ENCODE data around the gene EPB41L1.

Gene EPB41L1

DNA sequence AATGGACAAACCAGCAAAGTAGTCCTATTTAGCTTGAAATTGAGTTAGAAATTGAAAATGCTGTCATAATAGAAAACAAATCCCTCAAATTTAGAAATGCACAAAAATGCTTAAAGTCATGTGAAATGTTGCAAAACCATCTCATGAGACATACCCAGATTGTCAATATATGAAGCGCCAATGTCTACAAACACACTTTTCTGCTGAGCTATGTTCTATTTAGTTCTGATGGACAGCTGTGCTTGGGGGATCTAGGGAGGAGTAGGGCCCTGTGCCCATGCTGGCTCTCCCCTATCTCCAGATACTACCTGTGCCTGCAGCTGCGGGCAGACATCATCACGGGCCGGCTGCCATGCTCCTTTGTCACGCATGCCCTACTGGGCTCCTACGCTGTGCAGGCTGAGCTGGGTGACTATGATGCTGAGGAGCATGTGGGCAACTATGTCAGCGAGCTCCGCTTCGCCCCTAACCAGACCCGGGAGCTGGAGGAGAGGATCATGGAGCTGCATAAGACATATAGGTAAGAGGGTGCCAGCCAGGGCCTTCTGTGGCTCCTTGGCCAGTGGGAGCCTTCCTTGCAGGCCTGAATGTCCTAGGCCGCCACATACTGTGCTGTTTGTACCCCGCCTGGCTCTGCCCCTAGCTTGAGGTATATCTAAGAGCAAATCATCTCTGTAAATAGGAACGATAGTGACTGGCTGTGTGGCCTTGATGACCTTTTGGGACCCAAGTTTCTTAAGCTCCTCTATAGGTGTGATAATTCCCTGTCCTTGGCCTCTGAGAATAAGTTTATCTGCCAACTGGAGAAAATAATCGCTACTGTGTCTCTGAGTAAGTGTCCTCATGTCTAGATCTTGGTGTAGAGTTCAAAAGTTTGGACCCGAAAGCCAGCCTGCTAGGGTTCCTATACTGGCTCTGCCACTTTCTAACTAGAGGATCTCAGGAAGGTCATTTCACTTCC lies 30.6 kb downstream of the EPB41L1 start:
- TF ChIP-seq POLR2AphosphoS5 (IDR thresholded peaks at IDR 0.05; ENCODE audit: low read depth) (no peak), GABPA (IDR thresholded peaks at IDR 0.05; ENCODE audit: low read depth) (no peak), SPI1 (IDR thresholded peaks at IDR 0.05; ENCODE audit: borderline replicate concordance, low read depth) (no peak)
- TF ChIP-seq, protein P1, sequence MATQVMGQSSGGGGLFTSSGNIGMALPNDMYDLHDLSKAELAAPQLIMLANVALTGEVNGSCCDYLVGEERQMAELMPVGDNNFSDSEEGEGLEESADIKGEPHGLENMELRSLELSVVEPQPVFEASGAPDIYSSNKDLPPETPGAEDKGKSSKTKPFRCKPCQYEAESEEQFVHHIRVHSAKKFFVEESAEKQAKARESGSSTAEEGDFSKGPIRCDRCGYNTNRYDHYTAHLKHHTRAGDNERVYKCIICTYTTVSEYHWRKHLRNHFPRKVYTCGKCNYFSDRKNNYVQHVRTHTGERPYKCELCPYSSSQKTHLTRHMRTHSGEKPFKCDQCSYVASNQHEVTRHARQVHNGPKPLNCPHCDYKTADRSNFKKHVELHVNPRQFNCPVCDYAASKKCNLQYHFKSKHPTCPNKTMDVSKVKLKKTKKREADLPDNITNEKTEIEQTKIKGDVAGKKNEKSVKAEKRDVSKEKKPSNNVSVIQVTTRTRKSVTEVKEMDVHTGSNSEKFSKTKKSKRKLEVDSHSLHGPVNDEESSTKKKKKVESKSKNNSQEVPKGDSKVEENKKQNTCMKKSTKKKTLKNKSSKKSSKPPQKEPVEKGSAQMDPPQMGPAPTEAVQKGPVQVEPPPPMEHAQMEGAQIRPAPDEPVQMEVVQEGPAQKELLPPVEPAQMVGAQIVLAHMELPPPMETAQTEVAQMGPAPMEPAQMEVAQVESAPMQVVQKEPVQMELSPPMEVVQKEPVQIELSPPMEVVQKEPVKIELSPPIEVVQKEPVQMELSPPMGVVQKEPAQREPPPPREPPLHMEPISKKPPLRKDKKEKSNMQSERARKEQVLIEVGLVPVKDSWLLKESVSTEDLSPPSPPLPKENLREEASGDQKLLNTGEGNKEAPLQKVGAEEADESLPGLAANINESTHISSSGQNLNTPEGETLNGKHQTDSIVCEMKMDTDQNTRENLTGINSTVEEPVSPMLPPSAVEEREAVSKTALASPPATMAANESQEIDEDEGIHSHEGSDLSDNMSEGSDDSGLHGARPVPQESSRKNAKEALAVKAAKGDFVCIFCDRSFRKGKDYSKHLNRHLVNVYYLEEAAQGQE (IDR thresholded peaks at IDR 0.05; ENCODE audit: insufficient replicate concordance, low read depth) = no peak
- TF ChIP-seq, protein P2, sequence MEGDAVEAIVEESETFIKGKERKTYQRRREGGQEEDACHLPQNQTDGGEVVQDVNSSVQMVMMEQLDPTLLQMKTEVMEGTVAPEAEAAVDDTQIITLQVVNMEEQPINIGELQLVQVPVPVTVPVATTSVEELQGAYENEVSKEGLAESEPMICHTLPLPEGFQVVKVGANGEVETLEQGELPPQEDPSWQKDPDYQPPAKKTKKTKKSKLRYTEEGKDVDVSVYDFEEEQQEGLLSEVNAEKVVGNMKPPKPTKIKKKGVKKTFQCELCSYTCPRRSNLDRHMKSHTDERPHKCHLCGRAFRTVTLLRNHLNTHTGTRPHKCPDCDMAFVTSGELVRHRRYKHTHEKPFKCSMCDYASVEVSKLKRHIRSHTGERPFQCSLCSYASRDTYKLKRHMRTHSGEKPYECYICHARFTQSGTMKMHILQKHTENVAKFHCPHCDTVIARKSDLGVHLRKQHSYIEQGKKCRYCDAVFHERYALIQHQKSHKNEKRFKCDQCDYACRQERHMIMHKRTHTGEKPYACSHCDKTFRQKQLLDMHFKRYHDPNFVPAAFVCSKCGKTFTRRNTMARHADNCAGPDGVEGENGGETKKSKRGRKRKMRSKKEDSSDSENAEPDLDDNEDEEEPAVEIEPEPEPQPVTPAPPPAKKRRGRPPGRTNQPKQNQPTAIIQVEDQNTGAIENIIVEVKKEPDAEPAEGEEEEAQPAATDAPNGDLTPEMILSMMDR (IDR thresholded peaks at IDR 0.05; ENCODE audit: insufficient read depth, low read length) = no peak
- H3K27ac ChIP-seq (replicated peaks) = no peak overlapping the region

DNA sequence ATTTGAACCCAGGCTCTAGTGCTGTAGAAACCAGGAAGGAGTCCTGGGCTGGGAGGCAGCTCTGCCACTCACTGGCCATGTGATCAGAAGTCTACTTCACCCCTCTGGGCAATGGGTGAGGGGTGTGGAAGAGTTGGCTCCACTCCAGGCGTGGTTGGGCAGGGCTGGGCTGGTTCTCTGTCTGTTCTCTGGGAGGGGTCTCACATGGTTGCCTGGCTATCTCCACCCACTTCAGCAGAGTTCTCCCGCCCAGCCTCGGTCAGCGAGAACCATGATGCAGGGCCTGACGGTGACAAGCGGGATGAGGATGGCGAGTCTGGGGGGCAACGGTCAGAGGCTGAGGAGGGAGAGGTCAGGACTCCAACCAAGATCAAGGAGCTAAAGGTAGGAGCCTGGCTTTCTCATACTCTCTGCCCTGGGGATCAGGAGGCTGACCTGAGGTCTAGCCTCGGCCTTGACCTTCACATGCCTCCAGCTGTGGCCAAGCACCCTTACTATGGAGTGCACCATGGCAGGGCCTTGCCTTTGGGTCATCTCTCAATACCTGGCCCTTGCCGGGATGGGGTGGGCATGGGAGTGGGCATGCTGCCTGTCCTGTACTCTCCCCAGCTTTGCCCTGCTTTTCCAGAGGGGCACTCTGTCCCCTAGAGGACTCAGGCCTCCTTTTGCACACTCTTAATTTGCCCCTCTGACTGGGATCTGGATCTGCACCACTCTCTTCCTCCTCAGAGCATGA lies 39.6 kb downstream of the EPB41L1 start:
- no peak overlapping the region for H3K4me3 ChIP-seq (replicated peaks; ENCODE audit: insufficient read depth, low read length)
- TF ChIP-seq, protein P2 (IDR thresholded peaks at IDR 0.05; ENCODE audit: insufficient read depth, low read length) = no peak
- TF ChIP-seq SPI1 (IDR thresholded peaks at IDR 0.05; ENCODE audit: borderline replicate concordance, low read depth) (no peak), GABPA (IDR thresholded peaks at IDR 0.05; ENCODE audit: low read depth) (no peak), POLR2AphosphoS5 (IDR thresholded peaks at IDR 0.05; ENCODE audit: low read depth) (no peak)
- TF ChIP-seq, protein P1 (IDR thresholded peaks at IDR 0.05; ENCODE audit: insufficient replicate concordance, low read depth) = no peak
- H3K27me3 ChIP-seq (ENCODE audit: insufficient read depth, poor library complexity, severe bottlenecking) = no peaks in the 10 kb centered on the region
- H3K27ac ChIP-seq (replicated peaks) = no peak overlapping the region
- no peak for DNase-seq (ENCODE audit: low read depth in 1 of 2, low spot score in 1 of 2)

More for the DNA sequence above, 30.6 kb downstream of the EPB41L1 start:
- no peak overlapping the region for H3K4me3 ChIP-seq (replicated peaks; ENCODE audit: insufficient read depth, low read length)
- no peaks in the 10 kb centered on the region for H3K27me3 ChIP-seq (ENCODE audit: insufficient read depth, poor library complexity, severe bottlenecking)
- no peak for DNase-seq (ENCODE audit: low read depth in 1 of 2, low spot score in 1 of 2)

DNA sequence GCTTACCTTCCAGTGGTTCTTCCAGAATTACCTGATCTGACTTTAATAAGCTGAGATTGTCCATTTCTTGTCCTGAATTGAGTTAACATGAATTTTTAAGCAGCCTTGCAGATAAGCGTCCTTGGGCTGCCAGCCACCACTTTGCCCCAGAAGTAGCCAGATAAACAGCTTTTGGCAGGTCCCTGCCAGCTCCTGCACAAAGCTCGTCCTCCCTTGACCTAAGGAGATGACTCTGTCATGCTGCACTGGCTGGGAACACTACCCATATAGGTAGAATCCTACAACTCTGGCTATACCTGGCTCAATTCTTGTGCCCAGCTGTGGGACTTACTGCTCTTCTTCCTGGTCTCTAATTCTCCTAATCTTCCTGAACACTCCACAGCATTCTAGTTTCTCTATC lies 42.1 kb downstream of the EPB41L1 start:
- TF ChIP-seq GABPA (IDR thresholded peaks at IDR 0.05; ENCODE audit: low read depth) (no peak), SPI1 (IDR thresholded peaks at IDR 0.05; ENCODE audit: borderline replicate concordance, low read depth) (no peak), POLR2AphosphoS5 (IDR thresholded peaks at IDR 0.05; ENCODE audit: low read depth) (no peak)
- TF ChIP-seq, protein P1 (IDR thresholded peaks at IDR 0.05; ENCODE audit: insufficient replicate concordance, low read depth) = no peak
- TF ChIP-seq, protein P2 (IDR thresholded peaks at IDR 0.05; ENCODE audit: insufficient read depth, low read length) = no peak
- Histone ChIP-seq H3K27ac (replicated peaks) (no peak overlapping the region), H3K4me3 (replicated peaks; ENCODE audit: insufficient read depth, low read length) (no peak overlapping the region), H3K27me3 (ENCODE audit: insufficient read depth, poor library complexity, severe bottlenecking) (no peaks in the 10 kb centered on the region)
- DNase-seq (ENCODE audit: low read depth in 1 of 2, low spot score in 1 of 2) = no peak

All from HL-60 (cell line).